GM23338 (cell line): ENCODE data around the gene CCN5. TPM values are rescaled to one million over a fixed set of nuclear protein-coding genes. Genes with fewer than 3 reads are reported as not detected.

Experiments used
- ATAC-seq: fragments of 200-7000 bp; cut with Tn5 transposase; 3 replicates; pipeline ENCODE4 v1.9.1; 2020
- DNase-seq: peaks from one replicate; pipeline ENCODE4 v3.0.0-alpha.2; 2015; ENCODE audit warnings: low spot score
- H2AFZ ChIP-seq: fragments of 200-600 bp; sonication (generic); 2 replicates; pipeline ENCODE4 v1.8.0; 2016; ENCODE audit warnings: antibody characterized with exemption, mild to moderate bottlenecking, moderate library complexity
- H3F3A ChIP-seq: fragments of 200-600 bp; sonication (generic); replicated peaks from 2 replicates; pipeline ENCODE4 v1.8.0; 2017; ENCODE audit warnings: antibody characterized with exemption, mixed run types, low read depth
- H3K27ac ChIP-seq: fragments of 200-600 bp; sonication (generic); 2 replicates; pipeline ENCODE4 v1.6.1; 2016; ENCODE audit warnings: low read depth
- H3K27me3 ChIP-seq: fragments of 200-600 bp; sonication (generic); 2 replicates; pipeline ENCODE4 v1.8.0; 2016; ENCODE audit warnings: mild to moderate bottlenecking, mixed run types, moderate library complexity; ENCODE audit not compliant: insufficient read depth
- H3K36me3 ChIP-seq: fragments of 200-600 bp; sonication (generic); 2 replicates; pipeline ENCODE4 v1.8.0; 2016; ENCODE audit warnings: mild to moderate bottlenecking; ENCODE audit not compliant: insufficient read depth
- H3K4me1 ChIP-seq: fragments of 200-600 bp; sonication (generic); 2 replicates; pipeline ENCODE4 v1.8.0; 2016; ENCODE audit warnings: mild to moderate bottlenecking, moderate library complexity; ENCODE audit not compliant: insufficient read depth
- H3K4me2 ChIP-seq: fragments of 200-600 bp; sonication (generic); 2 replicates; pipeline ENCODE4 v1.7.1; 2017; ENCODE audit warnings: mixed run types
- H3K4me3 ChIP-seq: fragments of 200-600 bp; sonication (generic); 2 replicates; pipeline ENCODE4 v1.6.1; 2016; ENCODE audit warnings: mixed run types
- H3K79me2 ChIP-seq: fragments of 200-600 bp; sonication (generic); replicated peaks from 2 replicates; pipeline ENCODE4 v1.8.0; 2017; ENCODE audit warnings: mild to moderate bottlenecking; ENCODE audit not compliant: insufficient read depth
- H3K9me2 ChIP-seq: fragments of 200-600 bp; sonication (generic); 2 replicates; pipeline ENCODE4 v1.8.0; 2017; ENCODE audit not compliant: insufficient read depth
- H4K20me1 ChIP-seq: fragments of 200-600 bp; sonication (generic); replicated peaks from 2 replicates; pipeline ENCODE4 v1.8.0; 2017; ENCODE audit warnings: mild to moderate bottlenecking; ENCODE audit not compliant: insufficient read depth
- H3K27ac Mint-ChIP-seq: 2 replicates; pipeline ENCODE4 v1.8.0; 2020; ENCODE audit warnings: inconsistent platforms, mild to moderate bottlenecking, moderate library complexity, mixed read lengths
- H3K27me3 Mint-ChIP-seq: 3 replicates; pipeline ENCODE4 v1.8.0; 2022; ENCODE audit warnings: low read depth, mild to moderate bottlenecking, moderate library complexity, mixed read lengths, inconsistent platforms; ENCODE audit not compliant: insufficient read depth, poor library complexity
- H3K36me3 Mint-ChIP-seq: 3 replicates; pipeline ENCODE4 v1.8.0; 2021; ENCODE audit warnings: low read depth, mild to moderate bottlenecking, inconsistent platforms, moderate library complexity, mixed read lengths
- H3K4me1 Mint-ChIP-seq: 3 replicates; pipeline ENCODE4 v1.8.0; 2020; ENCODE audit warnings: mild to moderate bottlenecking, inconsistent platforms, mixed read lengths
- H3K4me3 Mint-ChIP-seq: 3 replicates; pipeline ENCODE4 v1.8.0; 2021; ENCODE audit warnings: moderate library complexity, mild to moderate bottlenecking, inconsistent platforms, mixed read lengths
- H3K9me3 Mint-ChIP-seq: 3 replicates; pipeline ENCODE4 v1.8.0; 2020; ENCODE audit warnings: moderate library complexity, mild to moderate bottlenecking, inconsistent platforms, mixed read lengths
- EZH2 ChIP-seq: fragments of 200-600 bp; sonication (generic); IDR thresholded peaks from one replicate; pipeline ENCODE4 v1.8.0; 2017; ENCODE audit warnings: antibody characterized with exemption, mild to moderate bottlenecking, low read depth; ENCODE audit not compliant: unreplicated experiment
- EZH2phosphoT487 ChIP-seq: fragments of 200-600 bp; sonication (generic); IDR thresholded peaks from one replicate; pipeline ENCODE4 v1.8.1; 2018; ENCODE audit warnings: antibody characterized with exemption; ENCODE audit not compliant: unreplicated experiment
- JUNB ChIP-seq: IDR thresholded peaks from one replicate; pipeline ENCODE4 v1.6.1; 2016; ENCODE audit warnings: antibody characterized with exemption; ENCODE audit not compliant: unreplicated experiment
- POLR2AphosphoS5 ChIP-seq: IDR thresholded peaks from 2 replicates; pipeline ENCODE4 v1.6.1; 2016; ENCODE audit warnings: antibody characterized with exemption, low read depth
- STAT1 ChIP-seq: IDR thresholded peaks from one replicate; pipeline ENCODE4 v1.6.1; 2016; ENCODE audit warnings: antibody characterized with exemption; ENCODE audit not compliant: unreplicated experiment
- ZNF114 ChIP-seq: fragments of 250-450 bp; sonication (Bioruptor Pico); IDR thresholded peaks from 2 replicates; pipeline ENCODE4 v1.5.0; 2020; ENCODE audit warnings: mild to moderate bottlenecking, moderate library complexity
- ZNF331 ChIP-seq: fragments of 250-450 bp; sonication (Bioruptor Pico); IDR thresholded peaks from 2 replicates; pipeline ENCODE4 v1.5.0; 2020; ENCODE audit warnings: low read depth, mild to moderate bottlenecking, moderate library complexity
- polyA plus RNA-seq: library from polyadenylated mRNA; unstranded; fragments of >200 nt; fragmentation: Nextera tagmentation; extraction: Ambion mirVana; gene quantifications from 2 replicates; pipeline ENCODE4 v1.2.1, GENCODE V29; 2016
- total RNA-seq: library from RNA; depleted of rRNA; stranded (reverse); fragments of >200 nt; shearing (Covaris generic); gene quantifications from 2 replicates; pipeline ENCODE4 v1.2.3, GENCODE V29; 2014
- TF ChIP-seq, protein P1 (sequence below): IDR thresholded peaks from 2 replicates; pipeline ENCODE4 v1.6.1; 2016; ENCODE audit warnings: antibody characterized with exemption
- TF ChIP-seq, protein P2 (sequence below): fragments of 250-450 bp; sonication (Bioruptor Pico); IDR thresholded peaks from 2 replicates; pipeline ENCODE4 v1.5.0; 2020; ENCODE audit warnings: mild to moderate bottlenecking, moderate library complexity
- TF ChIP-seq, protein P3 (sequence below), 2 experiments: fragments of 200-600 bp in 1 of 2; sonication (generic) in 1 of 2; conservative IDR thresholded peaks; 2 replicates each; pipeline versions ENCODE4 v1.5.1 to v1.6.1; 2016 to 2017; ENCODE audit warnings: antibody characterized with exemption in 2 of 2, low read depth in 2 of 2, mild to moderate bottlenecking in 2 of 2, moderate library complexity in 1 of 2
- TF ChIP-seq, protein P4 (sequence below): IDR thresholded peaks from one replicate; pipeline ENCODE4 v1.6.1; 2018; ENCODE audit warnings: antibody characterized with exemption; ENCODE audit not compliant: unreplicated experiment

CCN5 gene
- total and polyA plus RNA-seq, 2 experiments from 2014 or later = not detected

DNA sequence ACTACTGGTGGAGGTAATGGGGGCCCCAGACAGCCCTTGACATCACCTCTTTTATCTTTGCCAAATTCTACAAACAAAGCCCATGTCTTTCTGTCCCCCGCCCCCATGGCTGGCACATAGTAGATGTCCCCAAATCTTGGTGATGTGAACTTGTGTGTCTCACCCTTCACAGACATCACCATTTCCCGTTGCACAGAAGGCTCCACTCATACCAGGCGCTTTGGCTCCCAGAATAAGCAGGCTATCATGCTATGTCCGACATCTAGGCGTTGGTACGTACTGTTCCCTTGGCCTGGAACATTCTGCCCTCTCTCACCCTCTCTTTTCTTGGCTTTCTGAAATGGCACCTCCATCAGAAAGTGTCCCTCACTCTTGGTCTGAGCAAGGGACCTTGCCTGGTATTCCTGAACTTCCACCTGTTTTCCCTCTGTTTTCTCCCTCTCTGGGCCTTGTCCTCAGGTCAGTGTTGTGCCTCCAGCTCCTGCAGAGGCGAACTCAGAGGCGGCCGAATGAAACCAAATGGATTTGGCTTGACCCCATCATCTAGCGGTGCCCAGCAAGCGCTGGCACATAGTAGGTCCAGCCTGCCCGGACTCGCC is 968 bp upstream of the CCN5 start:
- Histone ChIP-seq H3K27me3 (no peaks in the 10 kb centered on the region), H3K4me3 (no peak overlapping the region), H2AFZ (no peak overlapping the region), H3F3A (no peaks in the 10 kb centered on the region), H4K20me1 (no peaks in the 10 kb centered on the region), H3K4me2 (no peak overlapping the region), H3K4me1 (no peaks in the 10 kb centered on the region), H3K36me3 (no peaks in the 10 kb centered on the region), H3K79me2 (no peaks in the 10 kb centered on the region), H3K27ac (no peak overlapping the region), H3K9me2 (no peaks in the 10 kb centered on the region)
- no peak overlapping the region for H3K4me3 Mint-ChIP-seq
- H3K9me3 Mint-ChIP-seq = no peaks in the 10 kb centered on the region
- TF ChIP-seq JUNB (no peak), ZNF331 (CRISPR knock-in tag) (no peak), ZNF114 (no peak), STAT1 (no peak), POLR2AphosphoS5 (no peak), EZH2 (no peak), EZH2phosphoT487 (no peak)
- TF ChIP-seq, protein P1, sequence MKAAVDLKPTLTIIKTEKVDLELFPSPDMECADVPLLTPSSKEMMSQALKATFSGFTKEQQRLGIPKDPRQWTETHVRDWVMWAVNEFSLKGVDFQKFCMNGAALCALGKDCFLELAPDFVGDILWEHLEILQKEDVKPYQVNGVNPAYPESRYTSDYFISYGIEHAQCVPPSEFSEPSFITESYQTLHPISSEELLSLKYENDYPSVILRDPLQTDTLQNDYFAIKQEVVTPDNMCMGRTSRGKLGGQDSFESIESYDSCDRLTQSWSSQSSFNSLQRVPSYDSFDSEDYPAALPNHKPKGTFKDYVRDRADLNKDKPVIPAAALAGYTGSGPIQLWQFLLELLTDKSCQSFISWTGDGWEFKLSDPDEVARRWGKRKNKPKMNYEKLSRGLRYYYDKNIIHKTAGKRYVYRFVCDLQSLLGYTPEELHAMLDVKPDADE = no peak
- TF ChIP-seq, protein P2, sequence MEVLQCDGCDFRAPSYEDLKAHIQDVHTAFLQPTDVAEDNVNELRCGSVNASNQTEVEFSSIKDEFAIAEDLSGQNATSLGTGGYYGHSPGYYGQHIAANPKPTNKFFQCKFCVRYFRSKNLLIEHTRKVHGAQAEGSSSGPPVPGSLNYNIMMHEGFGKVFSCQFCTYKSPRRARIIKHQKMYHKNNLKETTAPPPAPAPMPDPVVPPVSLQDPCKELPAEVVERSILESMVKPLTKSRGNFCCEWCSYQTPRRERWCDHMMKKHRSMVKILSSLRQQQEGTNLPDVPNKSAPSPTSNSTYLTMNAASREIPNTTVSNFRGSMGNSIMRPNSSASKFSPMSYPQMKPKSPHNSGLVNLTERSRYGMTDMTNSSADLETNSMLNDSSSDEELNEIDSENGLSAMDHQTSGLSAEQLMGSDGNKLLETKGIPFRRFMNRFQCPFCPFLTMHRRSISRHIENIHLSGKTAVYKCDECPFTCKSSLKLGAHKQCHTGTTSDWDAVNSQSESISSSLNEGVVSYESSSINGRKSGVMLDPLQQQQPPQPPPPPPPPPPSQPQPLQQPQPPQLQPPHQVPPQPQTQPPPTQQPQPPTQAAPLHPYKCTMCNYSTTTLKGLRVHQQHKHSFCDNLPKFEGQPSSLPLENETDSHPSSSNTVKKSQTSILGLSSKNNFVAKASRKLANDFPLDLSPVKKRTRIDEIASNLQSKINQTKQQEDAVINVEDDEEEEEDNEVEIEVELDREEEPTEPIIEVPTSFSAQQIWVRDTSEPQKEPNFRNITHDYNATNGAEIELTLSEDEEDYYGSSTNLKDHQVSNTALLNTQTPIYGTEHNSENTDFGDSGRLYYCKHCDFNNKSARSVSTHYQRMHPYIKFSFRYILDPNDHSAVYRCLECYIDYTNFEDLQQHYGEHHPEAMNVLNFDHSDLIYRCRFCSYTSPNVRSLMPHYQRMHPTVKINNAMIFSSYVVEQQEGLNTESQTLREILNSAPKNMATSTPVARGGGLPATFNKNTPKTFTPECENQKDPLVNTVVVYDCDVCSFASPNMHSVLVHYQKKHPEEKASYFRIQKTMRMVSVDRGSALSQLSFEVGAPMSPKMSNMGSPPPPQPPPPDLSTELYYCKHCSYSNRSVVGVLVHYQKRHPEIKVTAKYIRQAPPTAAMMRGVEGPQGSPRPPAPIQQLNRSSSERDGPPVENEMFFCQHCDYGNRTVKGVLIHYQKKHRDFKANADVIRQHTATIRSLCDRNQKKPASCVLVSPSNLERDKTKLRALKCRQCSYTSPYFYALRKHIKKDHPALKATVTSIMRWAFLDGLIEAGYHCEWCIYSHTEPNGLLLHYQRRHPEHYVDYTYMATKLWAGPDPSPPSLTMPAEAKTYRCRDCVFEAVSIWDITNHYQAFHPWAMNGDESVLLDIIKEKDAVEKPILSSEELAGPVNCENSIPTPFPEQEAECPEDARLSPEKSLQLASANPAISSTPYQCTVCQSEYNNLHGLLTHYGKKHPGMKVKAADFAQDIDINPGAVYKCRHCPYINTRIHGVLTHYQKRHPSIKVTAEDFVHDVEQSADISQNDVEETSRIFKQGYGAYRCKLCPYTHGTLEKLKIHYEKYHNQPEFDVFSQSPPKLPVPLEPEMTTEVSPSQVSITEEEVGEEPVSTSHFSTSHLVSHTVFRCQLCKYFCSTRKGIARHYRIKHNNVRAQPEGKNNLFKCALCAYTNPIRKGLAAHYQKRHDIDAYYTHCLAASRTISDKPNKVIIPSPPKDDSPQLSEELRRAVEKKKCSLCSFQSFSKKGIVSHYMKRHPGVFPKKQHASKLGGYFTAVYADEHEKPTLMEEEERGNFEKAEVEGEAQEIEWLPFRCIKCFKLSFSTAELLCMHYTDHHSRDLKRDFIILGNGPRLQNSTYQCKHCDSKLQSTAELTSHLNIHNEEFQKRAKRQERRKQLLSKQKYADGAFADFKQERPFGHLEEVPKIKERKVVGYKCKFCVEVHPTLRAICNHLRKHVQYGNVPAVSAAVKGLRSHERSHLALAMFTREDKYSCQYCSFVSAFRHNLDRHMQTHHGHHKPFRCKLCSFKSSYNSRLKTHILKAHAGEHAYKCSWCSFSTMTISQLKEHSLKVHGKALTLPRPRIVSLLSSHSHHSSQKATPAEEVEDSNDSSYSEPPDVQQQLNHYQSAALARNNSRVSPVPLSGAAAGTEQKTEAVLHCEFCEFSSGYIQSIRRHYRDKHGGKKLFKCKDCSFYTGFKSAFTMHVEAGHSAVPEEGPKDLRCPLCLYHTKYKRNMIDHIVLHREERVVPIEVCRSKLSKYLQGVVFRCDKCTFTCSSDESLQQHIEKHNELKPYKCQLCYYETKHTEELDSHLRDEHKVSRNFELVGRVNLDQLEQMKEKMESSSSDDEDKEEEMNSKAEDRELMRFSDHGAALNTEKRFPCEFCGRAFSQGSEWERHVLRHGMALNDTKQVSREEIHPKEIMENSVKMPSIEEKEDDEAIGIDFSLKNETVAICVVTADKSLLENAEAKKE (CRISPR knock-in tag) = no peak
- TF ChIP-seq, protein P3, sequence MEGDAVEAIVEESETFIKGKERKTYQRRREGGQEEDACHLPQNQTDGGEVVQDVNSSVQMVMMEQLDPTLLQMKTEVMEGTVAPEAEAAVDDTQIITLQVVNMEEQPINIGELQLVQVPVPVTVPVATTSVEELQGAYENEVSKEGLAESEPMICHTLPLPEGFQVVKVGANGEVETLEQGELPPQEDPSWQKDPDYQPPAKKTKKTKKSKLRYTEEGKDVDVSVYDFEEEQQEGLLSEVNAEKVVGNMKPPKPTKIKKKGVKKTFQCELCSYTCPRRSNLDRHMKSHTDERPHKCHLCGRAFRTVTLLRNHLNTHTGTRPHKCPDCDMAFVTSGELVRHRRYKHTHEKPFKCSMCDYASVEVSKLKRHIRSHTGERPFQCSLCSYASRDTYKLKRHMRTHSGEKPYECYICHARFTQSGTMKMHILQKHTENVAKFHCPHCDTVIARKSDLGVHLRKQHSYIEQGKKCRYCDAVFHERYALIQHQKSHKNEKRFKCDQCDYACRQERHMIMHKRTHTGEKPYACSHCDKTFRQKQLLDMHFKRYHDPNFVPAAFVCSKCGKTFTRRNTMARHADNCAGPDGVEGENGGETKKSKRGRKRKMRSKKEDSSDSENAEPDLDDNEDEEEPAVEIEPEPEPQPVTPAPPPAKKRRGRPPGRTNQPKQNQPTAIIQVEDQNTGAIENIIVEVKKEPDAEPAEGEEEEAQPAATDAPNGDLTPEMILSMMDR (conservative IDR thresholded peaks at IDR 0.05; ENCODE audit: low read depth in 2 of 2) = no peak
- TF ChIP-seq, protein P4, sequence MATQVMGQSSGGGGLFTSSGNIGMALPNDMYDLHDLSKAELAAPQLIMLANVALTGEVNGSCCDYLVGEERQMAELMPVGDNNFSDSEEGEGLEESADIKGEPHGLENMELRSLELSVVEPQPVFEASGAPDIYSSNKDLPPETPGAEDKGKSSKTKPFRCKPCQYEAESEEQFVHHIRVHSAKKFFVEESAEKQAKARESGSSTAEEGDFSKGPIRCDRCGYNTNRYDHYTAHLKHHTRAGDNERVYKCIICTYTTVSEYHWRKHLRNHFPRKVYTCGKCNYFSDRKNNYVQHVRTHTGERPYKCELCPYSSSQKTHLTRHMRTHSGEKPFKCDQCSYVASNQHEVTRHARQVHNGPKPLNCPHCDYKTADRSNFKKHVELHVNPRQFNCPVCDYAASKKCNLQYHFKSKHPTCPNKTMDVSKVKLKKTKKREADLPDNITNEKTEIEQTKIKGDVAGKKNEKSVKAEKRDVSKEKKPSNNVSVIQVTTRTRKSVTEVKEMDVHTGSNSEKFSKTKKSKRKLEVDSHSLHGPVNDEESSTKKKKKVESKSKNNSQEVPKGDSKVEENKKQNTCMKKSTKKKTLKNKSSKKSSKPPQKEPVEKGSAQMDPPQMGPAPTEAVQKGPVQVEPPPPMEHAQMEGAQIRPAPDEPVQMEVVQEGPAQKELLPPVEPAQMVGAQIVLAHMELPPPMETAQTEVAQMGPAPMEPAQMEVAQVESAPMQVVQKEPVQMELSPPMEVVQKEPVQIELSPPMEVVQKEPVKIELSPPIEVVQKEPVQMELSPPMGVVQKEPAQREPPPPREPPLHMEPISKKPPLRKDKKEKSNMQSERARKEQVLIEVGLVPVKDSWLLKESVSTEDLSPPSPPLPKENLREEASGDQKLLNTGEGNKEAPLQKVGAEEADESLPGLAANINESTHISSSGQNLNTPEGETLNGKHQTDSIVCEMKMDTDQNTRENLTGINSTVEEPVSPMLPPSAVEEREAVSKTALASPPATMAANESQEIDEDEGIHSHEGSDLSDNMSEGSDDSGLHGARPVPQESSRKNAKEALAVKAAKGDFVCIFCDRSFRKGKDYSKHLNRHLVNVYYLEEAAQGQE = no peak
- H3K4me1 Mint-ChIP-seq = no peaks in the 10 kb centered on the region
- ATAC-seq (no peak), DNase-seq (no peak)
- H3K27ac Mint-ChIP-seq = no peak overlapping the region
- H3K36me3 Mint-ChIP-seq = no peaks in the 10 kb centered on the region
- peaks cover 10% of the 10 kb centered on the region for H3K27me3 Mint-ChIP-seq
